Right atrium auricular region (tissue), 2 donors: ENCODE results near the gene ZNF511. TPM values are rescaled to one million over a fixed set of nuclear protein-coding genes. Genes with fewer than 3 reads are reported as not detected.

Experiments used
- DNase-seq: peaks from one replicate; pipeline ENCODE4 v3.0.0-alpha.2; 2019; ENCODE audit warnings: low spot score
- H3K27ac ChIP-seq, 2 donors: fragments of 200-600 bp; sonication (generic); 1 replicate in 1 of 2; 2 replicates in 1 of 2; pipeline ENCODE4 v1.5.1; 2016 to 2019
- H3K27me3 ChIP-seq, 2 donors: fragments of 200-600 bp; sonication (generic); one replicate each; pipeline versions ENCODE4 v1.5.1 to v1.6.0; 2017 to 2019
- H3K36me3 ChIP-seq: fragments of 200-600 bp; sonication (generic); one replicate; pipeline ENCODE4 v1.5.1; 2016
- H3K4me1 ChIP-seq, 2 donors: fragments of 200-600 bp; sonication (generic); one replicate each; pipeline versions ENCODE4 v1.5.1 to v1.6.0; 2017 to 2019
- H3K4me3 ChIP-seq, 2 donors: fragments of 200-600 bp; sonication (generic); 1 replicate in 1 of 2; 2 replicates in 1 of 2; pipeline ENCODE4 v1.5.1; 2017 to 2019; ENCODE audit warnings: mild to moderate bottlenecking in 1 of 2, moderate library complexity in 1 of 2
- H3K9me3 ChIP-seq, 2 donors: fragments of 200-600 bp; sonication (generic); one replicate each; pipeline ENCODE4 v1.5.1; 2019
- total RNA-seq, 2 donors: library from RNA; depleted of rRNA; stranded (reverse); fragments of >200 nt; gene quantifications; one replicate each; pipeline ENCODE4 v1.1.0, GENCODE V29; 2016
- TF ChIP-seq, protein P1 (sequence below), 2 donors: fragments of 200-600 bp; sonication (generic); IDR thresholded peaks; one replicate each; pipeline ENCODE4 v1.5.1; 2019; ENCODE audit warnings: antibody characterized with exemption in 2 of 2

Gene ZNF511
- total RNA-seq, 2 donors from 2014 or later = 28.1 to 31.9 TPM

DNA sequence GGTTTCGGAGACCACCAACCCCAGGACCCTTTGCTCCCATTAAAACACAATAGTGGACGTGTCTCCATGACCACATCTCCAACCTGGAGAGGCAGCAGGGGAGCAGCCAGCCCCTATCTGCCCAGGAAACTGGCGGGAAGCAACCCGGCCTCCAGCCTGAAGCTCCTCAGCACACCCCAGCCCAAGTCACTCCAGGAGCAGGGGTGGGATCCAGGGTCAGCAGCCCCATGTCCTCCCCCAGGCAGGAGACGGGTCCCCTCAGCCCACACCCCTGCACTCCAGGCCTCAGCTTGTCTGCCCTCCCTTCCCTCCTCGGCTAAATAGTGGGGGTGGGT lies 32.6 kb upstream of the ZNF511 start:
- Histone ChIP-seq H3K4me1 (peaks cover 0 to 22% of the 10 kb centered on the region in 2 donors), H3K36me3 (peaks cover 20% of the 10 kb centered on the region), H3K27me3 (peaks cover 5% of the 10 kb centered on the region in 2 donors), H3K4me3 (peak overlapping the region in 1 of 2 donors; percentile 13), H3K27ac (no peak overlapping the region), H3K9me3 (no peaks in the 10 kb centered on the region)
- no peak for DNase-seq
- TF ChIP-seq, protein P1, sequence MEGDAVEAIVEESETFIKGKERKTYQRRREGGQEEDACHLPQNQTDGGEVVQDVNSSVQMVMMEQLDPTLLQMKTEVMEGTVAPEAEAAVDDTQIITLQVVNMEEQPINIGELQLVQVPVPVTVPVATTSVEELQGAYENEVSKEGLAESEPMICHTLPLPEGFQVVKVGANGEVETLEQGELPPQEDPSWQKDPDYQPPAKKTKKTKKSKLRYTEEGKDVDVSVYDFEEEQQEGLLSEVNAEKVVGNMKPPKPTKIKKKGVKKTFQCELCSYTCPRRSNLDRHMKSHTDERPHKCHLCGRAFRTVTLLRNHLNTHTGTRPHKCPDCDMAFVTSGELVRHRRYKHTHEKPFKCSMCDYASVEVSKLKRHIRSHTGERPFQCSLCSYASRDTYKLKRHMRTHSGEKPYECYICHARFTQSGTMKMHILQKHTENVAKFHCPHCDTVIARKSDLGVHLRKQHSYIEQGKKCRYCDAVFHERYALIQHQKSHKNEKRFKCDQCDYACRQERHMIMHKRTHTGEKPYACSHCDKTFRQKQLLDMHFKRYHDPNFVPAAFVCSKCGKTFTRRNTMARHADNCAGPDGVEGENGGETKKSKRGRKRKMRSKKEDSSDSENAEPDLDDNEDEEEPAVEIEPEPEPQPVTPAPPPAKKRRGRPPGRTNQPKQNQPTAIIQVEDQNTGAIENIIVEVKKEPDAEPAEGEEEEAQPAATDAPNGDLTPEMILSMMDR (IDR thresholded peaks at IDR 0.05) = no peak

DNA sequence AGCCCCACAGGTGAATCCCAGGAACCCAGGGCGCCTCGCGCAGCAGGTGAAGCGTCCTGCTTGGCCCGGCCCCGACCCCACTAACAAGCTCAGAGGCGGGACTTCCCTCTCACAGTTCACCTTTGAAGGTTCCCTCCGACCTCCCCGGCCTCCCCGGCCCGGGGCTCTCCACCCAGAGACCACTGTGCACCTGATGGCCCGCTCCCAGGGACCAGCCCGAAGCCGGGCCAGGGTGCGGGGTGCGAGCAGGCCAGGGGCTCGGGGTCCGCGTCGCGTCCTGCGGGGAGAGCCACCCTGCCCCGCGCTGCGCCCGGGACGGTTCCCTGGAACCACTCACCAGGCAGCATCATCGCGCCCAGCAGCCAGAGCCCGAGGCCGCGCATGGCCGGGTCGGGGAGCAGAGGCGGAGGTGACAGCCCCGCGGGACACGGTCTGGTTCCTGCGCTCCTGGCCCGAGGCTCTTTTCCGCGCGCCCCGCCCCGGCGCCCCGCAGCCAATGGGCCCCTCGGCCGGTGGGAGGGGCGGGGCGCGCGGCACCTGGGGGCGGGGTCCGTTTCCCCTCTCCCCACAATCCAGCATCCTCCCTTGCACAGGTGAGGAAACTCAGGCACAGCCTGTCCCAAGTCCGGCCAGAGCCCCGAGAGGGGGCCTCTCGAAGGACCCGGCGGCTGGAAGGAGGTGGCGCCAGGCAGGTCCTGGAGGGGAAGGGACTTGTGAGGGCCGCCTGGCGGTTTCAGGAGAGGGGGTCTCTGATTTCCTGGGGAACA lies 32.1 kb upstream of the ZNF511 start, which contains the start of gene ADAM8:
Gene ADAM8 (minus strand): TSS at position 434 of the 767 bp plus-strand sequence. CDS start 51 bp downstream, at position 383.
- H3K36me3 ChIP-seq = peaks cover 25% of the 10 kb centered on the region
- H3K4me3 ChIP-seq = peak within 1 kb of the TSS in 1 of 2 donors; percentile 13
- H3K9me3 ChIP-seq = no peaks in the 10 kb centered on the region
- peaks cover 0 to 22% of the 10 kb centered on the region in 2 donors for H3K4me1 ChIP-seq
- TF ChIP-seq, protein P1 (IDR thresholded peaks at IDR 0.05) = no peak
- DNase-seq = no peak
- H3K27ac ChIP-seq = no peak within 1 kb of the TSS
- H3K27me3 ChIP-seq = peaks cover 5% of the 10 kb centered on the region in 2 donors

- no peak overlapping the region for H3K4me3 ChIP-seq
- no peaks in the 10 kb centered on the region for H3K9me3 ChIP-seq
- no peak for DNase-seq
- H3K27ac ChIP-seq = no peak overlapping the region
- H3K36me3 ChIP-seq = peaks cover 34% of the 10 kb centered on the region
- TF ChIP-seq, protein P1 (IDR thresholded peaks at IDR 0.05) = no peak
- H3K4me1 ChIP-seq = peaks cover 0 to 22% of the 10 kb centered on the region in 2 donors
- peaks cover 5% of the 10 kb centered on the region in 2 donors for H3K27me3 ChIP-seq
Measured at GRCh38 chr10:133277277-133277992, 31.3 kb upstream of the ZNF511 start.

- TF ChIP-seq, protein P1 (IDR thresholded peaks at IDR 0.05) = no peak
- peaks cover 0 to 22% of the 10 kb centered on the region in 2 donors for H3K4me1 ChIP-seq
- peaks cover 5% of the 10 kb centered on the region in 2 donors for H3K27me3 ChIP-seq
- no peak overlapping the region for H3K4me3 ChIP-seq
- no peak for DNase-seq
- H3K36me3 ChIP-seq = peaks cover 40% of the 10 kb centered on the region
- H3K27ac ChIP-seq = no peak overlapping the region
- no peaks in the 10 kb centered on the region for H3K9me3 ChIP-seq
Measured at GRCh38 chr10:133277993-133278576, 30.6 kb upstream of the ZNF511 start.

DNA sequence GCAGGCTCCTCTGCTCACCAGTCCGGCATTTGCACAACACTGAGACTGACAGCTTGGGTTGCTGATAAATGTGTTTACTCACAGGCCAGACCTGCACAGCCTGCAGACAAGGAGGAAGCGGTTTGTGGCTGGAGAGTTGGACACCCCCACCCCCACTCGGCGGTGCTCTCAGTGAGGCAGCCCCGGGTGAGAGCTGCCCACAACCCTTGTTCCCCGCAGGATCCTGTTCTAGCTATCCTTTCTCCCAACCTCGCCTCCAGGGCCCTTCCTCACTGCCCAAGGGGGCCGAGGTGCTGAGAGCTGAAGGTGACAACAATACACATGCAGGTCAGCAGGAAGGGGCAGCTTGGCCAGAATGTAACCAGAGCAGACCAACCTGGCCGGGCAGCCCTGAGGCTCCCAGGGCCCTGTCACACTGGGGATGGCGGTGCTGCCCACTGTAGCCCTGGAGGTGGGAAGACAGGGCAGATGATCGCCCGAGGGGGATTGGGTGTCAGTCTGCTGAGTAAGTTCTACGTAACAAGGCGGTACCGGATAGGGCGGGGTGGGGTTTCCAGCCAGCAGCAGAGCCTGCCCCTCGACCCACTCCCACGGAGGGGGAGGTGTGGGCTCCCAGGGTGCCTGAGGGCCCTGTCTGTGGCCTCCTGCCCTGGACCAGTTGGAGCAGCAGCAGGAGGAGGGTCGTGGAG lies 30.0 kb upstream of the ZNF511 start:
- peaks cover 46% of the 10 kb centered on the region for H3K36me3 ChIP-seq
- peaks cover 0 to 22% of the 10 kb centered on the region in 2 donors for H3K4me1 ChIP-seq
- TF ChIP-seq, protein P1 (IDR thresholded peaks at IDR 0.05) = no peak
- no peak overlapping the region for H3K4me3 ChIP-seq
- H3K9me3 ChIP-seq = no peaks in the 10 kb centered on the region
- peaks cover 5% of the 10 kb centered on the region in 2 donors for H3K27me3 ChIP-seq
- DNase-seq = no peak
- no peak overlapping the region for H3K27ac ChIP-seq
